Measurements from ENCODE around the gene RNF186.
"Not testable (repeated sequence)": the region's sequence is repeated elsewhere in the genome, so short reads cannot be mapped to it uniquely, and the experiment has no call there.

RNF186 gene

DNA sequence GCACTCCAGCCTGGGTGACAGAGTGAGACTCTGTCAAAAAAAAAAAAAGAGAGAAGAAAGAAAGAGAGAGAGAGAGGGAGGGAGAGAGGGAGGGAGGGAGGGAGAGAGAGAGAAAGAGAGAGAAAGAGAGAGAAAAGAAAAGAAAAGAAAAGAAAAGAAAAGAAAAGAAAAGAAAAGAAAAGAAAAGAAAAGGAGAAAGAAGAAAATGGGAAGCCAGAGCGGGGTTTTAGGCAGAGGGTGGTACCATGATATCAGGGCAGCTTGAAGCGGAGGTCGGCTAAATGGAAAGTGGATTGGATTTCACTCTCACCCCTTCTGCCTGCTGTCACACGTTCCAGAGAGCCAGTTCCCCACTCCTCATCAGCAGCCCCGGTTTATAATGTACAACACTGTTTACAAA lies 17.3 kb downstream of the RNF186 start:
- DNase-seq (ENCODE audit: low read depth in 2 of 3, low spot score in 2 of 3) = no peak

DNA sequence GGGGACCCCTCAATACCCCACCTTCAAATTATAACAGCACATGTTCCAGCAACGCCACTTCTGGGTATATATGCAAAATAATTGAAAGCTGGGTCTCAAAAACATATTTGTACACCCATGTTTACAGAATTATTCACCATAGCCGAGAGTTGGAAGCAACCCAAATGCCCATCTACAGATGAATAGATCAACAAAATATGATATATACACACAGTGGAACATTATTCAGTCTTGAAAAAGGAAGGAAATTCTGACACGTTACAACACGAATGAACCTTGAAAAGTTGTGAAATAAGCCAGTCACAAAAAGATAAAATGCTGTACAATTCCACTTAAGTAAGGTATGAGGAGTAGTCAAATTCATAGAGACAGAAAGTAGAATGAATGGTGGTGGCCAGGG lies 20.5 kb downstream of the RNF186 start:
- DNase-seq (ENCODE audit: low read depth in 2 of 3, low spot score in 2 of 3) = no peak

DNA sequence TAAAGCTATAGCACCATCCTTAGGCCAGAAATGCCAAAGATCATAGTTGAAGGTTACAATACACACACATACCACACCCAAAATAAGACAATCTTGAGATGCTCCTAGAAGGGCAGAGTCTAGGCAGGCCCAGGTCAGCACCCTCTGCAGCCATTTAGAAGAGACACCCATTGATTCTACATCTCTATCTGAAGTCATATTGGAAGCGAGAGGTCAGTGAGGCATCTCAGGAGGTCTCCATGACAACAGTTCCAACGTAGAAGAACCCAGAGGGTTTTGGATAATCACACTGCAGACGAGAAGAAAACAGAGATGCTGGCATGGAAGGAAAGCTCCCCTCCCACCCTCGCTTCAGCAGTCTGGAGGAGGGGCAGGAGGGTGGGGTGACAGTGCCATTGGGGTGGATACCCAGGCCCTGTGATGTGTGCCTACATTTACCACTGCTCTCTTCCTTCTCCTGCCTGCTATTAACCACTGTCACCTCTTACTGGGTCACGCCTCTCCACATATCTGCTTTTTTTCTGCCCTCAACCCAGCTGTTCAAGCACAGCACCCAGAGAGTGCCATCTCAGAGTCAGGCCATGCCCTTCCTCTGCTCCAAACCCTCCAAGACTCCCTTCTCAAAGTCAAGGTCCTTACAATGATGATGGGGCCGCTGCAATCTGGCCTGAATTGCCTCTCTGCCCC lies 21.6 kb downstream of the RNF186 start:
- no peak for DNase-seq (ENCODE audit: low read depth in 2 of 3, low spot score in 2 of 3)

DNA sequence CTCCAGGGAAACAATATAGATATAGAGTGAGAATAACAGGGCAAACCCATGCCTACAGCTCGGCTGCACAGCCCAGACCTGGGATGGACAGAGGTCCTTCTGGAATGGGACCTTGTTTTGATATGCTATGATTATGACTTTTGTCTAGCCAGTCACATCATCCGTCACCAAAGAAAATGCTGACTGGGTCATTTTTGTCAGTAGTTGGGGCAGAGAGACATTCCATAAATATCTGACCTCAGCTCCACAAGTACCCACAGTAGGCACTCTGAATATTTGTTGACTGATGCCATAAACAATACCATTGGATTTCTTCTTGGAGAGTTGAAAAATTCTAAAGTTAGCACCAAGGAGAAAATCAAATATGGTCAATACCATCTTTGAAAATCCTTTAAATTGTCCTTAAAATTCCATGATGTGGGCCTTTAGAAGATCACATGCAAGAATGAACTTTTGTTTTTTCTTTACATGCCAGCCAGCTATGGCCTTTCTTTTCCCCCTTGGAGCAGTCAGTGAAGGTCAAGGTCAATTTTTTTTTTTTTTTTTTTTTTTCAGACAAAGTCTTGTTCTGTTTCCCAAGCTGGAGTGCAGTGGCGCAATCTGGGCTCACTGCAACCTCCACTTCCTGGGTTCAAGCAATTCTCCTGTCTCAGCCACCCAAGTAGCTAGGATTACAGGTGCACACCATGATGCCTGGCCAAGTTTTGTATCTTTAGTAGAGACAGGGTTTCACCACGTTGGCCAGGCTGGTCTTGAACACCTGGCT lies 22.7 kb downstream of the RNF186 start:
- no peak for DNase-seq (ENCODE audit: low read depth in 2 of 3, low spot score in 2 of 3)

DNA sequence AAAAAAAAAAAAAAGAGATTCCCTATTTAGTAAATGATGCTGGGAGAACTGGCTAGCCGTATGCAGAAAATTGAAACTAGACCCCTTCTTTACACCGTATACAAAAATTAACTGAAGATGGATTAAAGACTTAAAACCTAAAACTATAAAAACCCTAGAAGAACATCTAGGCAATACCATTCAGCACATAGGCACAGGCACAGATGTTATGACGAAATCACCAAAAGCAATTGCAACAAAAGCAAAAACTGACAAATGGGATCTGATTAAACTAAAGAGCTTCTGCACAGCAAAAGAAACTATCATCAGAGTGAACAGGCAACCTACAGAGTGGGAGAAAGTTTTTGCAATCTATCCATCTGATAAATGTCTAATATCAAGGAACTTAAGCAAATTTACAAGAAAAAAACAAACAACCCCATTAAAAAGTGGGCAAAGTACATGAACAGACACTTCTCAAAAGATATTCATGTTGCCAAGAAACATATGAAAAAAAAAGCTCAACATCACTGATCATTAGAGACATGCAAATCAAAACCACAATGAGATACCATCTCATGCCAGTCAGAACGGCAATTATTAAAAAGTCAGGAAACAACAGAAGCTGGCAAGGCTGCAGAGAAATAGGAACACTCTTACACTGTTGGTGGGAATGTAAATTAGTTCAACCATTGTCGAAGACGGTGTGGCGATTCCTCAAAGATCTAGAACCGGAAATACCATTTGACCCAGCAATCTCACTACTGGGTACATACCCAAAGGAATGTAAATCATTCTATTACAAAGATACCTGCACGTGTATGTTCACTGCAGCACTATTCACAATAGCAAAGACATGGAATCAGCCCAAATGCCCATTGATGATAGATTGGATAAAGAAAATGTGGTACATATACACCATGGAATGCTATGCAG lies 24.8 kb downstream of the RNF186 start:
- not testable (repeated sequence) for DNase-seq (ENCODE audit: low read depth in 2 of 3, low spot score in 2 of 3)

DNA sequence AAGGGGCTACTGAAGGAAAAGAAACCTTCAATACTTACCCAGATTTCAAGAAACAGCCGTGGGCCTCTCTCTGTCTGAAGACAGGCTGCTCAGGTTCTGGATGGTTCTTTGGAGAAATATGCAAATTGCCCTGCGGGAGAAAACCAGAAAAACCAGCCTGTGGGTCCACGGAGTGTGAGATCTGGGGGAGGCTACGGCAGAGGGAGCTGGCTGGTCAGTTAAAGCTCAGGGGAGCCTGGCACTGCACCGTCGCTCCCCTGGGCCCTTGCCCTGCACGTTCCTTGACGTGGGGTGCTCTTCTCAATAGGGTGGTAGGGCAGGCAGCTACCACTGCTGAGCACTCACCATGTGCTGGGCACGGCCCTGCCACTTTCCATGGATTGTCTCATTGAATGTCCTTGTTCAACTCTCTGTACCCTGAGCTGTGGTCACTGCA lies 28.1 kb downstream of the RNF186 start:
- DNase-seq (ENCODE audit: low read depth in 2 of 3, low spot score in 2 of 3) = no peak

DNA sequence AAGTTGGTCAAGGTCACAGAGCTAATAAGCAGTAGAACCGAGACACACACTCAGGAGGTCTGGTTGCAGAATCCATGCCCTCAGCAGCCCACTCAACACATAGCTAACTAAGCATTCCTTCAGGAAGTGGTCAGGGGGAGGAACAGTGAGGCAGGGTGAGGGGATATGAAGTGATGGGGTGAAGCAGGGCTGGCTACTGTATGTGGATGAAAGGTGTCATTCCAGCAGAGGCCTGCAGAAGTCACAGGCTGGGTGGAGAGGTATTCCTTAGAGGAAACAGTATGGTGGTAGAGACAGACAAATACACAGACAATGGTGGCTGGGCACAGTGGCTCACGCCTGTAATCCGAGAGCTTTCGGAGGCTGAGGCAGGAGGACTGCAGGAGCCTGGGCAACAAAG lies 29.4 kb downstream of the RNF186 start:
- DNase-seq (ENCODE audit: low read depth in 2 of 3, low spot score in 2 of 3) = no peak

DNA sequence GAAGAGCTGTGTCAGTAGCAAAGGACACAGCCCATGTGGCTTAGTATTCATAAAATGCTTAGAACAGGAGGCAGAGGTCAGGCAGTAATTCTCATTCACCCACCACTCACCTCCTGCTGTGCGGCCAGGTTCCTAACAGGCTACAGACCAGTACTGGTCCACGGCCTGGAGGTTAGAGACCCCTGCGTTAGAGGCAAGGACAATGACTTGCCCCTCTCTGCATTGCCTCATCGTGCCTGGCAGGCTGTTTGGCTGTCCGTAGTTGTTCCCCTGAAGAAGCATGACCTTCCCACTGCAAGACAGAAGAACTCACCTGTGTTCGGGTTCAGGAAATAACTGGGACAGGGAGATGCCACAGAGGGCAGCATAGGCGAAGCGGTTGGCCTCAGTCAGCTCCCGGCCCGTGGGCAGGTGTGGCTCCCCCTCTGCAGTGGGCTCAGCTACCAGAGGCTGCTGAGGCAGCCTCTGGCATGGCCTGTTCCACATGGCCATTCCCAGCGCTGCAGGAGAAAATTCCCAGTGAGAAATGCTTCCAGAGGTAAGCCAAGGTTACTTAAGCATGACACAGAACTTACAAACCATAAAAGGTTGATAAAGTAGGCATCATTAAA lies 34.7 kb downstream of the RNF186 start:
- DNase-seq (ENCODE audit: low read depth in 2 of 3, low spot score in 2 of 3) = no peak

DNA sequence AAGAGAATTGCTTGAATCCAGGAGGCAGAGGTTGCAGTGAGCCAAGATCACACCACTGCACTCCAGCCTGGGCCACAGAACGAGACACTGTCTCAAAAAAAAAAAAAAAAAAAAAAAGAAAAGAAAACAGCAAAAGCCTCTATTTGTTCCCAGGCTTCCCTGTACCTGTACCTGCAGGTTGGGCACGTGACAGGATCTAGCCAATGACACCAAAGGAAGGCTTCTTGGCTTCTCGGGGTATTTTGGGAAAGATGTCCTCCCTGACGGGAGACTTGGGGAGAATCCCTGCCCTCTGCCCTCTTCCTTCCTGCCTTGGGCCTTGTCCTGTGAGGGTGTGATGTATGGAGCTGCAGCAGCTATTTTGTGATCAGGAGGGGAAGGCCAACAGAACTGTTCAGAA lies 38.1 kb downstream of the RNF186 start:
- no peak for DNase-seq (ENCODE audit: low read depth in 2 of 3, low spot score in 2 of 3)

DNA sequence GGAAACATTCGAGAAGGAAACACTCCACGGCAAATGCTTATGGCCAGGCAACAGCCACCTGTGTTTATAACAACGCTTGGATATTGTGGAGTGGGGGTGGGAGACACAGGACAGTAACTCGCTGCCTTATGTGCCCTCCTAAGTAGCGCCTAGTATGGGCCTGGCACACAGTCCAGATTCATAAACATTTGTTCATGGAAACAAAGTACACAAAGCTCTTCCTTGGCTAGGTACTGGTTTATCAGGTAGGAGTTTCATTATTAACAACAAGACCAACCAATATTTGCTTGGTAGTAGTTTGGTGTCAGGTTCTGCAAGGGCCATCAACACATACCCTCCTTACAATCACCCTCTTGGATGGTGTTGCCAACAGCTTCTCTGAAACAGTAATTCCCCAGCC lies 38.8 kb downstream of the RNF186 start:
- no peak for DNase-seq (ENCODE audit: low read depth in 2 of 3, low spot score in 2 of 3)

DNA sequence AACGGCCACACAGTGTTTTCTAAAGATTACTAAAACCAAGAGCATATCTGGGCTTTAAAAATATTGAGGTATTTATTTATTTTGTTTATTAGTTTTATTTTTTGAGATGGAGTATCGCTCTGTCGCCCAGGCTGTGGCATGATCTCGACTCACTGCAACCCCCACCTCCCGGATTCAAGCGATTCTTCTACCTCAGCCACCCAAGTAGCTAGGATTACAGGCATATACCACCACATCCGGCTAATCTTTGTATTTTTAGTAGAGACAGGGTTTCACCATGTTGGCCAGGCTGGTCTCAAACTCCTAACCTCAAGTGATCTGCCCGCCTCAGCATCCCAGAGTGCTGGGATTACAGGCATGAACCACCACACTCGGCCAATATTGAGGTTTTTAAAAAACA lies 39.3 kb downstream of the RNF186 start:
- DNase-seq (ENCODE audit: low read depth in 2 of 3, low spot score in 2 of 3) = no peak

DNA sequence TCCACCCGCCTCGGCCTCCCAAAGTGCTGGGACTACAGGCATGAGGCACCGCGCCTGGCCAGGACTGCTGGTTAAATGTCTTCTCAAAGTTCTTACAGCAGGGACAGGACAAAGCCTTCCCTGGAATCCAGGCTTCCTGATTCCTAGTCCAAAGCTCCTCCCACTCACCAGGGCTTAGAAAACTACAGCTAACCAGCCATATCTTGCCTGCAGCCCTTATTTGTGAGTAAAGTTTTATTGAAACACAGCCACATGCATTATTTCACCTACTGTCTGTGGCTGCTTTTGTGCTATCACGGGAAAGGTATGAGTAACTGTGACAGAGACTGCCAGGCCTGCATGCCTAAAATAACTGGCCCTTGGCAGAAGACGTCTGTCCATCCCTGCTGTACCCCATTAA lies 39.8 kb downstream of the RNF186 start:
- no peak for DNase-seq (ENCODE audit: low read depth in 2 of 3, low spot score in 2 of 3)

DNA sequence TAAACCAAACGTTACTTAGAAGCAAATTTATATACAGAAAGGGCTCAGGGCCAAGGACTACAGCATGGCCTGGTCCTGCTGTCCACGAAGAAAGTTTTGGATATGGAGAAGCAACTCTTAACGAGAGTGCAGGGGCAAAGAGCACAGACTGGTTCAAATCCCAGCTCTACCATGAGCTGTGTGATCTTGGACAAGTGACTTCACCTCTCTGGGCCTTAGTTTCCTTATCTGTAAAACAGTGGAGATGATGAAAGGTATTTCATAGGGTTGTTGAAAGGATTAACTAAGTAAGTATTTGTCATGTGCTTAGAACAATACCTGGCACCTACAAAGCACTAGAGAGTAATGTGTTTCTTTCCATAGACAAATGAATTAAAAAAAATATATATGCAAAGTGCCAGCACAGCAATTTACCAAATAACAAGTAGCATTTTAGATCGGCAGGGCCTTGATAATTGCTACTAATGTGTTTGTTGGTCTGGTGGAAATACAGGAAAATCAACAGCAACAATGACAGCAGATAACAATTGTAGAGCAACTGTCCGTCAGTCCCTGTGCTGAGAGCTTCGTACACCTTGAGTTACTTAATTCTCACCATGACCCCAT lies 40.8 kb downstream of the RNF186 start:
- no peak for DNase-seq (ENCODE audit: low read depth in 2 of 3, low spot score in 2 of 3)

DNA sequence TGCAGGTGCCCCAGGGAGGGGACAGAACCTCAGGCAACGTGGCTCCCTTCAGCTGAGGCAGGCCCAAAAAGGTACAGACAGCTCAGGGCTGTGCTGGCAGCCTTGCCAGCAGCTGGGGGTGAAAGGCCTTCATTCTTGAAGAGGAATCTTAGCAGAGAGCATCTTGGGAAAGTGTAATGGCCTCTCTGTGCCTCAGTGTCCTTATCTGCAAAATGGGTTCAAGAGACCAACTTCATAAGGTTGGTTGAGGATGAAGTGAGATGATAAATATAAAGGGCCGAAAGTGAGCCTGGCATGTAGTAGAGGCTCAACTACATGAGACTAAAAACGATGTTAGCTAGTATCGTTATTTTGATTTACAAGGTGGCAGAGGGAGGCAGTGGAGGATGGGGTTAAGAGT lies 41.6 kb downstream of the RNF186 start:
- DNase-seq (ENCODE audit: low read depth in 2 of 3, low spot score in 2 of 3) = no peak

DNA sequence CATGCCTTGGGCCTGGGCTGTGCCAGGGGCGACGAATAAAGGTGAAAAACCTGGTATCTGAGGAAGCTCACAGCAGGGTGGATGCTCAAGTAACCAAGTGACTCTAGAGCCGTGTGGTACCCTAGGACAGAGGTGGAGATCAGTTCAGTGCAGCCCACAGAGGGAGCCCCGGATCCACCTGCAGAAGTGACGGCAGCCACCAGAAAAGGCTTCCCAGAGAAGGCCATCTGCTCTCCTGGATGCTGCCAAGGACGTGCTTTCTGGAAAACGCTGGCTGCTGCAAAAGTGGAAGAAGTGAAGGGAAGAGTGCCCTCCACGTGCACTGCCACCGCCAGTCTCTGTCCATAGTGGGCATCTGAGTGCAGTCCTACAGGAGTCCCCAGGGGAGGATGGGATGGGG lies 43.0 kb downstream of the RNF186 start:
- no peak for DNase-seq (ENCODE audit: low read depth in 2 of 3, low spot score in 2 of 3)

DNA sequence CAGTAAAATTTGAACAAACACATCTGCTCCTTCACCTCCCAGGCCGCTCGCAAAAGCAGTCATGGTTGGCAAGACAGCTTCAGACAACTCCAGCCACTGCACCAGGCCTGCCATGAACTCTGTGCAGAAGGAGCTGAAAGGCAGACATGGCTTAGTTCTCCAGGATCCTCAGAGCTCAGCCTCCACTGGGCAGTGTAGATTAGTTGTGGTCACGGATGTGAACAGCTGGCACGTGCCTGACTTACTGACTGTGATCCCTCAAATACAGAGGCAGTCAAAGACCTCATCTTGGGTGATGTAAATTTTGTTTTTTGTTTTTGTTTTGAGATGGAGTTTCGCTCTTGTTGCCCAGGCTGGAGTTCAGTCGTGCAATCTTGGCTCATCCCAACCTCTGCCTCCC lies 43.7 kb downstream of the RNF186 start:
- DNase-seq (ENCODE audit: low read depth in 2 of 3, low spot score in 2 of 3) = no peak

DNA sequence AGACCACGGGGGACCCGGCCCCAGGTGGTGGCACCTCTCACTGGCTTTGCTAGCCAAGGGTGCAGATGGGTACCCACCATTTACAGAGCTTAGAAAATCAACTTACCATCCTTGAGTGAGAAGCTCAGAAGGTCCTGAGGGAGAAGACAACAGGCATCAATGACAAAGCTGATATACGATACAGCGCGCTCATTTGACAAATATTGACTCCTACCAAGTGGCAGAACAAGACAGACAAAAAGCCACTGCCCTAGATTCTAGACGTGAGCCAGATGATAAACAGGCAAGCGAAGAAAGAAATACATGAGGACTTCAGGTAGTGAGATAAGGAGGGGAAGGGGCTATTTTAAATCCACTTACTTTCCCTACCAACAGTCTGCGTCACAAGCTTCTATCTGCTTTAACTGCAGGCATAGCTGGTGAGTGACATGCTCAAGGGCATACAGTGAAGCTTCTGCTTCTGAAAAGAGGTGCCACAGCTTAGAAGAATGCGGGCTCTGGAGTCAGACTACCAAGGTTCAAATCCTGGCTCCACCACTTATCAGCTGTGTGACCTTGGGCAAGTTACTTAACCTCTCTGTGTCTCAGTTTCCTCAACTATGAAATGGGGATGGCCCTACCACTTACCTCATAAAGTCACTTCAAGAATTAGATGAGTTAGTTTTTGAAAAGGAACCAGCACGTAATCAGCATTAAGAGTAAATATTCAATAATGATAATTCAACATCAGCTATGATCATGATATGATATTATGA lies 44.5 kb downstream of the RNF186 start:
- DNase-seq (ENCODE audit: low read depth in 2 of 3, low spot score in 2 of 3) = no peak

DNA sequence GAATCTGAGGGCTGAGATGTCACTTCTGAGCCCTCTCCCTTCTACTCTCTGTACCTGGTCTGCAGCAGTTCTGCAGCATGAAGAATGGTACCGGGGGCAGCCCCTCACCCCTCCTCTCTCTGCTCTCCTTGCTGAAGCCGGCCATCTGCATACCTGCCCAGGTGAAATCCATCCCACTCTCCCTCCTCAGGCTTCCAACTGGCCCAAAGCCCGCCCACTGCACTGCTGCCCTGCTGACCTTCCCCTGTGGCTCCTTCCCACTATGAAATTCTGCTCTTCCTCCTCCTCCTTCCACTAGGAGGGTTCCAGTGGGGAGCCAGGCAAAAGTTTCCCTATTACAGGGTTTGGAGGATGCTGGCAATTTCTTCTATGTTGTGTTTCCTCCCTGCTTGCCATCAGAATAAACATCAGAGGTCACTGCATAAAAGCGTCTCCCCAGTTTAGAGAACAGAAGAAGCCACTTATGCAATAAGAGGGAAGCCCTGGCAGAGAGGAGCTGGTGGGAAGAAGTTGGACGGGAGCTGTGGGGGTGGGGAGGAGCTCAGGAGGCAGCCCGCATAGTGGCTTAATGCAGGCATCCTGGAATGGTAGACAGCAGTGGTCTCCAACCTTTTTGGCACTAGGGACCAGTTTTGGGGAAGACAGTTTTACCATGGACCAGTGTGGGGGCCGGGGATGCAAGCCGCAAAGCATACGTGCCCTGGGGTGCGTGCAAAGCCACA lies 45.7 kb downstream of the RNF186 start:
- no peak for DNase-seq (ENCODE audit: low read depth in 2 of 3, low spot score in 2 of 3)

DNA sequence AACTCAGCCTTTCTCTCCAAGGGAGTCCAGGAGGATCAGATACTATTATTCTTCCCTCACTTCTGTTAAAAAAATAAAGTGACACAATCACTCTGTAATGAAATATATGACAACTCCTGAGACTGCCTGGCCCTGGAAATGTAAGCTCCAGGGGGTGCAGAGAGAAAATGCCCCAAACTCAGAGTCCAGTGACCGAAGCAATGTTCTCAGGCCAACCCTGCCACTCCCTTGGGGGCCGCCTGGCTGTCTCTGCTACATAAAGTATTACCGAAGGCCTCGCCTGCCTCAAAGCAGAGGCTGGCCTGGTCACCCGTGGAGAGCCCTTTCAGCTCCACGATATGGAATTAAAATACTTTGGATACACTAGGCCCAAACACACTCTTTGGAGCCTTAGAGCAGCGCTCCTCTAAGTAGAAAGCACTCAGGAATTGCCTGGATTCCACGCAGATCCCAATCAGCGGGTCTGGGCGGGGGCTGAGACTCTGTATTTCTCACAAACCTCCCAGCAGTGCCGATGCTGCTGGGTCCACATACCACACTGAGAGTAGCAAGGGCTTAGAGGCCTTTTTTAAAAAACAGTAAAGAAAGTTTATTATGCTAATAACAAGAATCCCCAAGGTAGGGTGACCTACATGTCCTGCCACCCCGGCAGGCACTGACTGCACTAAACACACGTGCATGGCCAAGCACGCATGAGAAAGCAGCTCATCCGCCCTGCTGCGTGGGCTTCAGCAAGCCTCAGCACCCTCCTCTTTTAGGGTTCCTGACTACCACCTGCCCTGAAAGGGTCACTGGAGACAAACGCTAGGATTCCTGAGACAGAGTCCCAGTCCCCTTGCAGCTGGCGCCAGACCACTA lies 46.5 kb downstream of the RNF186 start:
- DNase-seq (ENCODE audit: low read depth in 2 of 3, low spot score in 2 of 3) = no peak

Data from activated CD8-positive, alpha-beta memory T cell treated with anti-CD3 and anti-CD28 coated beads for 48 hours (primary cell).